HG03095 (cell line): Measurements from ENCODE around the gene STON1.
"Not testable (repeated sequence)": the region's sequence is repeated elsewhere in the genome, so short reads cannot be mapped to it uniquely, and the experiment has no call there.

ENCODE experiments used
- ATAC-seq: cut with Tn5 transposase; IDR thresholded peaks from one replicate; pipeline ENCODE4 v1.9.1; 2021; ENCODE audit warnings: moderate library complexity; ENCODE audit not compliant: unreplicated experiment

Gene STON1, protein sequence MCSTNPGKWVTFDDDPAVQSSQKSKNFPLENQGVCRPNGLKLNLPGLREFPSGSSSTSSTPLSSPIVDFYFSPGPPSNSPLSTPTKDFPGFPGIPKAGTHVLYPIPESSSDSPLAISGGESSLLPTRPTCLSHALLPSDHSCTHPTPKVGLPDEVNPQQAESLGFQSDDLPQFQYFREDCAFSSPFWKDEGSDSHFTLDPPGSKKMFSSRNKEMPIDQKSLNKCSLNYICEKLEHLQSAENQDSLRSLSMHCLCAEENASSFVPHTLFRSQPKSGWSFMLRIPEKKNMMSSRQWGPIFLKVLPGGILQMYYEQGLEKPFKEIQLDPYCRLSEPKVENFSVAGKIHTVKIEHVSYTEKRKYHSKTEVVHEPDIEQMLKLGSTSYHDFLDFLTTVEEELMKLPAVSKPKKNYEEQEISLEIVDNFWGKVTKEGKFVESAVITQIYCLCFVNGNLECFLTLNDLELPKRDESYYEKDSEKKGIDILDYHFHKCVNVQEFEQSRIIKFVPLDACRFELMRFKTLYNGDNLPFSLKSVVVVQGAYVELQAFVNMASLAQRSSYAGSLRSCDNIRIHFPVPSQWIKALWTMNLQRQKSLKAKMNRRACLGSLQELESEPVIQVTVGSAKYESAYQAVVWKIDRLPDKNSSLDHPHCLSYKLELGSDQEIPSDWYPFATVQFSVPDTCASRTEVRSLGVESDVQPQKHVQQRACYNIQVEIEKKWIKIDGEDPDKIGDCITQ

DNA sequence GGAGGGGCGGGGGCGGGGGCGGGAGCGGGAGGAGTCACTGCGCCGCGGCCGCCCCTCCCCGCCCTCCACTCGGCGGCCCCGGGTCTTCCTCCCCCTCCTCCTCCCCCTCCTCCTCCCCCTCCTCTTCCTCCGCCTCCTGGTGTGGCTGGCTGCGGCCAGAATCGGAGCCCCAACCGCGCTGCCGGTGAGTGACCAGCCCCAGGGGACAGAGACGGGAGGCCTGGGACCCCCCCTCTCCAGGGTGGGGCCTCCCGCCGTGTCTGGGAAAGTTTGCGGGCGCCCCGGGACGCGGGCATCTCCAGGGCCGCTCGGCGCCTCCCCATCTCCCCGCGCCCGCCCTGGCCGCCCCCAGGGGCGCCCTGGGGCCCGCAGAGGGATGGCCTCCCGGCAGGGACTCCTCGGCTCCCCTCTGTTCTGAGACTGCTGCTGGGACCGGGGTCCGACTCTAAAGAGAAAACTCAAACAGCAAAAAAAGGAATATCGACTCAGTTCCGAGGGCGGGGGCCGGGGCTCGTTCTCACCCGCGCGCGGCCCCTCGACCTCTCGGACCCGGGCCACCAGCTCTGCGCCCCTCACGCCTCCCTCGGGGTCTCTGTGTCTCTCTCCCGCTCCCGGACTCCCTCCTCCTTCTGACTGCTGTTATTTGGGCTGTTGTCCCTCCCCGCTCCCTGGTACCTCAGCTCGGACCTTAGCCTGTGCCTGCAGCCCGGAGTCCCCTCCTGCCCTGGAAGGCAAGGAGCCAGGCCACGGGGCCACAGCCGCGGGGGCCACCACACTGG, at the start of gene STON1:
STON1 (plus strand) TSS at position 122 of the 779 bp plus-strand sequence. CDS start 50,480 bp downstream, outside the sequence.
- ATAC-seq: no peak

DNA sequence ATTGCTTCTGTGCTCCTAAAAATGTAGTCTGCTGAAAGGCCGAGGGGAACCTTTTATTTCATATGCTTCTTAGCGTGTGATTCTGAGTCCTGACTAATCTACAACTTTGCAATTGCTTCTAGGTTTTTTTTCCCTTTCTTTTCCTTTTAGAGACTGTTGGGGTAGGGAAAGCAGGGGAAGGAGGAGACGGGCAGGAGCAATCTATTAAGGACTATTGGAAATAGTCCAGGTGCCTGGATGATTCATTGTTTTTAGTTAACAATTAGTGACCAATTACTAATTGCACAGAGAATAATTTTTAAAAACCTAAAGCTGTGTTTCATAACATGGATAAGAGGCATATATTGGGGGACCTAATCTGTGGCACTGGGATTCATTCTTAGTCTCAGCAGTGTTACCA, 49.4 kb upstream of the STON1 start:
- no peak for ATAC-seq

DNA sequence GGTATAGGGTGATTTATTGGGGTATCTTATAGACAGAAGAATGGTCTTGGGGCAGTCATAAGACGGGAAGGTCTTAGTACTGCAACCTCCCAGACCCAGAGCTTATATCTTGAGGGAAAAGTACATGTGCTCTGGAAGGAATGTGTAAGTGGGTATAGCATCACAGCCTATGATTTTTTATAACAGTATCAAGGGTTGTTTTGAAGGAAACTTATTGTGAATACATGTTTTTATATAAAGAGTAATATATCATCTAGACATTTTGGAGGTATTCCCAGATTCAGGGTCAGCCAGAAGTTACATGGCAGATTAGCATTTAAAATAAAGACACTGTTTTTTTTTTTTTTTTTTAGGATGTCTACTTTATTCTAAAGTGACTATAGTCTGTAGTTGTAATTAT, 47.6 kb upstream of the STON1 start:
- ATAC-seq: no peak

DNA sequence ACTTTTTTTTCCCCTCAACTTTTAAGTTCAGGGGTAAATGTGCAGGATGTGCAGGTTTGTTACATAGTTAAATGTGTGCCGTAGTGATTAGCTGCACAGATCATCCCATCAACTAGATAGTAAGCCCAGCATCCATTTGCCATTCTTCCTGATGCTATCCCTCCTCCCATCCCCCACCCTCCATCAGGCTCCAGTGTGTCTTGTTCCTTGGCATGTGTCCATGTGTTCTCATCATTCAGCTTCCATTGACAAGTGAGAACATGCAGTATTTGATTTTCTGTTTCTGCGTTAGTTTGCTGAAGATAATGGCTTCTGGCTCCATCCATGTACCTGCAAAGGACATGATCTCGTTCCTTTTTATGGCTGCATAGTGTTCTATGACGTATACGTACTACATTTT, 47.2 kb upstream of the STON1 start:
- no peak for ATAC-seq

DNA sequence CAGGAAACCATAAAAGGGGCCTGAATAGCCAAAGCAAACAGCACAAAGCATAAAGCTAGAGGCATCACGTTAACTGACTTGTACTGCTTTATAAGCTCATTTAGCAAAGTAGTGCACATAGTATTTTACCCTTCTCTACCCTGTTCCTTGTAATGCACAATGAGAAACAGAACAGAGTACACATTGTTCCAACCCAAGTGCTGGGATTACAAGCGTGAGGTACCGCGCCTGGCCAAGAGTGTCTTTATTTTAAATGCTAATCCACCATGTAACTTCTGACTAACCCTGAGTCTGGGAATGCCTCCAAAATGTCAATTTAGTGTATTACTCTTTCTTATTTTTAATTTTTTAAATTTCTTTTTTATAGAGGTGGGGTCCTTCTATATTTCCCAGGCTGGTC, 46.4 kb upstream of the STON1 start:
- ATAC-seq: no peak

DNA sequence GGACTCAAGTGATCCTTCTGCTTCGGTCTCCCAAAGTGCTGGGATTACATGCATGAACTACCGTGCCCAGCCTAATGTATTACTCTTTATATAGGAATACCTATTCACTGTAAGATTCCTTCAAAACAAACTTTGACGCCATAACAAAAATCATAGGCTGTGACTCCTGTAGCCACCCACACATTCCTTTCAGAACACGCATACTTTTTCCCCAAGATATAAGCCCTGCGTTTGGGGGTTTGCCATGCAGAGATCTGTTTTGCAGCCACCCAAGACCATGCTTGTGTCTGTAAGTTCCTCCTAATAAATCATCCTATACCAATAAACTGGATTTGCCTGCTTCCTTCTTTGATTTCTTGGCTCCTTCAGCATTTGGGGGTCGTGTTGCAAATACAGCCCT, 46.0 kb upstream of the STON1 start:
- ATAC-seq: no peak

DNA sequence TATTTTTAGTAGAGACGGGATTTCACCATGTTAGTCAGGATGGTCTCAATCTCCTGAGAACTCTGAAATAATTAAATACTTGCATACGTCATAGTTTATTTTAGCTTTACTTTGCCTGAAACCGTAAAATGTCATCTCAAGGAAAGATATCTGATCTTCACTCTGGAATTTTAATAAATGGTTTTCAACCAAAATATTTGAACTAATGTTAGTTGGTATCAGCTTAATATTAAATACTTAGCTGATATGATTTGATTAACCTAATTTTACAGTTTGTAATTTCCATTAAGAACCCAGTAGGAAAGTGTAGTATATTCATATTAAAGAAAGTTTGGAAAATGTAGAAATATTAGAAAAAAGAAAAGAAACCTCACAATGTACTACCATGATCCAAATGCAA, 41.4 kb upstream of the STON1 start:
- ATAC-seq: no peak

DNA sequence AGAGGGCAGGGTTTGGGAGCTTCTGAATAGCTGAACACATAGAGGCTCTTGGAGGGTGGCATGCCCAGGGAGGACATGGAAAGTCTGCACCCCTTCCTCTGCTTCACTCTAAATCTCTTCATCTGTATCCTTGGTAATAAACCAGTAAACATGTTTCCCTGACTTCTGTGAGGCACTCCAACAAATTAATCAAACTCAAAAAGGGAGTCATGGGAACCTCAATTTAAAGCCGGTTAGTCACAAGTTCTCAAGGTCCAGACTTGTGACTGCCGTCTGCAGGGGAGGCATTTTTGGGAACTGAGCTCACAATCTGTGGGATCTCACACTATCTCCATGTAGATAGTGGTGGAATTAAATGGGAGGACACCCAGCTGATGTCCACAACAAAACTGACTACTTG, 33.1 kb upstream of the STON1 start:
- no peak for ATAC-seq

DNA sequence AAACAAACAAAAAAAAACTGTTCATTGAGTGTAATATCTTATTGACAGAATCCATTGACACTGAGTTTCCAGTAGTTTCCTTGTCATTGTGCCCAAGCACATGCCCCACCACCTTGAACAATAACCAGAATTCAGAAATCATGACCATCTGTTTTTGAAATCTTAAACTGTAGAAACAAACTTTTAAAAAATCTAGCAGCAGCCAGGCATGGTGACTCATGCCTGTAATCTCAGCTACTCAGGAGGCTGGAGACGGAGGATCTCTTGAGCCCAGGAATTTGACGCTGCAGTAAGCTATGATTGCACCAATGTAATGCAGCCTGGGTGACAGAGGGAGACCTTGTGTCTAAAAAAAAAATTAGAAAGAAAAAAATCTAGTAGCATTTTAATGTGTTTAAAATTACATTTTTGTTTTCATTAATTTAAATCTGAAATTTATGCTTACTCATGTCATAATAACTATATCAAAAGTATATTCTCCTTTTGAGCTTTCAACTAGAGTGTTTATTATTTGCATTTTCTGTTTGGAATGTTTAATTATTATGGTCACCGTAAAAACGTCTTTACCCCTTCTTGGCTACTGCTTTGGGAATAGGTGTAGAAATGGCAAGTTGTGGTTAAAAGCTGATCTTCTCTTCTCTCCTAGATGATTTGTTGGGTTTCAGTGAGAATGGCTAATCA, 25.2 kb upstream of the STON1 start:
- no peak for ATAC-seq

DNA sequence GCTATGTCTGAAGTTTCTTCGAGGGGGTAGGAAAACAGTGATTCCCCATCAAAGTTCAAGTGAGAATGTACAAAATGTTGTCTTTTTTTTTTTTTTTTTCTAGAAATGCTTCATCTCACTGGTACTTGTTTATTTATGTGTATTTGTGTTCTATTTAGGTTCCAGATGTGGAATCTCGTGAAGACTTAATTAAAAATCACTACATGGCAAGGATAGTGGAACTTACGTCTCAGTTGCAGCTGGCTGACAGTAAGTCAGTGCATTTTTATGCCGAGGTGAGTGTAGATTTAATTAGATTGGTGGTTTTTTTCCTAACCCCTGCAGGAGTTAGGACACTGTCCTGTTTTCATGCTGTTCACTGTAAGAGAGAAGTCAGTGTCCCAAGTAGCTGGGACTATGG, 22.8 kb upstream of the STON1 start:
- ATAC-seq: no peak

DNA sequence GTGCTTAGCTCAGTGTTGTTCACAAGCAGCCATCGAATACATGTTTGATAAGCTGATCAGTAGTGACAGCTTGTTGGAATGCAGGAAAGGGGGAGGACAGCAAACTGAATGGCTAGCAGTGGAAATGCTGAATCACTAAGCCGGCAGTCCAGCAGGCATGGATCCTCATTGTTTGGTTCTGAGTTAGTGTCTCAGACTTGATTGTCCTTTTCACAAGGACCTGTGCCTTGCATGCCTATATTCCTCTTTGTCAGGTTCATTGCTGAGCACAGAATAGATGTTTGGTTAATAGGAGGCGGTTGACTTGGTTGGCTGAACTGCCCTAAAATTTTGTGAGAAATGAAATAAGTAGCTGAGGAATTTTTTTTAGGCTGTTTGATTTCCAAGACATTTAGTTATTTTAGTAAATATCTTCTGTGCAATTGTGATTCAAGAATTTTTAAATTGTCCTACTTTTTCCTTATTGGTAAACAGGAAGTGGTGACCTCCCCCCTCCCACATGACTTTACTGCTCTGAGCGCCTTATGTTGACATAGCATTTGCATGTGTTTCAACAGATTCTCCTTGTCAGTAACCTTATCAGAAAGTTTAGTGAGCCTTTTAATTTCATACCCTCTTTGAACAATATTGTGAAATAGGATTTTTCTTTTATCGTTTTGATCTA, 21.4 kb upstream of the STON1 start:
- no peak for ATAC-seq

DNA sequence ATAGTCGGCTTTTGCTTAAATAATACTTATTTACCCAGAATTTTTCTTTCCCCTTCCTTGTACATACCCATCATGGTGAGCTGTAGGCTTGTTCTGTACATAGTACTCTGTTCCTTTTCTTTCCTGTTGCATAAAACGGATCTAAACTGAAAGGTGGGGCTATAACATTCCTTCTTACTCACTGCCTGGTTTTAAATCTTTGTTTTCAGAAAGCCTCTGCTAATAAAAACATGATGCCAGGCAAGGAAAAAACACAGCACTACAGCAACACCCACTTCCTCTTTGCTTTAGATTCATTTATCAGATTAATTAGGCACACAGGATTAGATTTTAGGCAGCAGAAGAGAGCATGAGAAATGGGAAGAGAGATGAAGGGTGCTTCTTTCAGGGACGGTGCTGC, 19.6 kb upstream of the STON1 start:
- no peak for ATAC-seq

DNA sequence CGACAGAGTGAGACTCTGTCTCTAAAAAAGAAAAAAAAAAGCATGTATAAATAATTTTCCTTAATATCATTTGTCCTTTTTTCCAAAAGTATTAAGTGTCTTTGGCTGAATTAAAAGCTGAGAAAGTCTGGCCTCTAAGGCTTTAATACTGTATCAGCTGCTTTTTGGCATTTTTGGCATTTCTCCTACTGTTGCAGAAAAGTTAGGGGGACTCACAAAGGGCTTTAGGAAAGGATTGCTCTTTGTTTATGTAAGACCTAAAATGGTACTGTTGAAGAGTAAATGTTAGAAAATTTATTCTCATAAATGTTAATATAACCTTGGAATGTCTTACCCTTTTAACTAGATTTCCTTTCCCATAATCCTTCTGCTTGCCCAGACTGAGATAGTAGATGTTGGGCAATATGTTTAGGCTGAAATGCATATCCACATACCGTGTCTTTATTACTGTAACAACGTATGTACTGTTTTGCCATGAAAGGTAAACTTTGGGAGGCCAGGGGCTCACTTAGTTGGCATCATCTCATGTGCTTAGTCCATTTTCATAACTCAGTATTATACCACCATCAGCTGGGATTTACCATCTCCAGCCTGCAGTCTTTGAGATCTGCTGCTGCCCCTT, 18.0 kb upstream of the STON1 start:
- ATAC-seq: no peak

DNA sequence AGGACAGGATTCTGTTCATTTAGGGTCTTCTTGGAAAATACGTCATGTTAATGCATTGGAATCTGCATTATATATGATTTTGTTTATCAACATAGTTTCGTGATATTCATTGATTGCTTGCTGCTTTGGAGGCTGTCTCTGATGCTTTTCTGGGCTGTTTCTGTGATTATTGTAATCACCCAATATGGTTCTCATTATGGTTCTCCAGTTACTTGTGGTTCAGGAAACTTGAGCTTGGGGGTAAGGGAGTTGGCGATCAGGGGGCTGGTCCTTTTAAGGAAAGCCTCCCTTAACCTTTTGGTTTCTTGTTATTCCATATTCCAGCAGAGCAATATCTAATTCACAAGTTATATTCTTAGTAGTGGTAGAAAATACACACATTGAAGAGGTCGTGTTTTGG, 17.4 kb upstream of the STON1 start:
- ATAC-seq: no peak

DNA sequence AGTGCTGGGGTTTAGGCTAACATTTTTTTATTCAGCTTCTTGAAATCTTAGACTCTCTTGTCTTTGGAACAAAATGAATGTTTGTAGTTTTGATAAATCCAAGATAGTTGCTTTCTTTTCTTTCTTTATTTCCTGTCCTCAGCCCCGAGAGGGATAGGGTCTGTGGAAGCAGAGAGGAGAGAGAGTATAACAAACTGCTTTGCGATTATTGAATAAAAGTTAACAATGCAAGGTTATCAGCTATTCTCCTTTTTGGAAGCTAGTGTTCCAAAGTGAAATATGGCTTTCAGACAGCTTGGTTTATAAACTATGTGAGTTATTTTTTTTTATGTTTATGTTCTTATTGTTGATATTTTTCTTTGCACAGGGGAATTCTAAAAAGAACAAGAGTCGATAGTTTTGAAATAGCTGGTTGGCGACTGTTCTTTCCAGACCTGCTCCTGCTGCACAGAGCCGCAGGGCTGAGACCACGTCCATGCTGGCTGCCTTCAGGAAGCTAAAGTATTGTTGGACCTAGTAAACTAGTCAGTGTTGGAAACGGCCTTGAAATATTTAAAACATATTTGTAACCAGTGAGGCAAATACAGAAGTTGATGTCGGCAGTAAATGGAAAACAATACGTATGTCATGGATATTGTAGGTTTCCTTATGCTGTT, 15.5 kb upstream of the STON1 start:
- ATAC-seq: no peak

DNA sequence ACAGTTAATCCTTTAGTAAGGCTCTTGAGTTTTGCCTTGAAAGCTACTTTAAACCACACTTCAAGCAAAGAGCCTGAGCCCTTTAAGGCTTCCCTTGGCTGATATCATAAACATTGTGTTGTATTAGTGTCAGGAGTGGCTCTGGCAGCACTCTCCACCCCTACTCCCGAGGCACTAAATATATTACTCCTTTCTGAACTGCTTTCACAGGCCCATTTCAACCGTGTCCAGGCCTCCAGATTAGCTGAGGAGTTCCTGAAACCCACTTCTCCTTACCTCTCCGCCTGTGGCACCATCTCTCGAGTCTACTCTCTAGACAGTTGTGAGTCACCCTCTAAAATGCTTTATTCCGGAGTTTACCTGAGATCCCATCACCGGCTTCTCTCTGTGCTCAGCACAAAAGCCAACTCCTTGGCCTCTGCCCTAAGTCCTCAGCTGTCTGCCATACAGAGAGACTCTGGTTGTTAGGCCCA, 14.4 kb upstream of the STON1 start:
- no peak for ATAC-seq

DNA sequence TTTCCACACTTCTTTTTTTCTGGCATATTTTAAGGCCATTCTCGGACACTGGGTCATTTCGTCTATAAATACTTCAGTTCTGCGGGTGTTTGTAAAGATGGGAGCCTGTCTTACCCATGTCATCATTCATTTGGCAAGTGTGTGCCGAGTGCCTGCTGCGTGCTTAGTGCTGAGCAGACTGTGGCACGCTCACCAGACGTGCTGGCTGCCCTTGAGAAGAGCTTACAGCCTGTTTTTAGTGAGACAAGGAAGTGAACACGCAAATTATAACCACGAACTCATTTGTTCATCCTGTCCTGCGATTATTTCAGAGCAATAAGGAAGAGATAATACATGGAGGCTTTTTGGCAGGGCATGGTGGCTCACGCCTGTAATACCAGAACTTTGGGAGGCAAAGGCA, 10.4 kb upstream of the STON1 start:
- ATAC-seq: no peak

DNA sequence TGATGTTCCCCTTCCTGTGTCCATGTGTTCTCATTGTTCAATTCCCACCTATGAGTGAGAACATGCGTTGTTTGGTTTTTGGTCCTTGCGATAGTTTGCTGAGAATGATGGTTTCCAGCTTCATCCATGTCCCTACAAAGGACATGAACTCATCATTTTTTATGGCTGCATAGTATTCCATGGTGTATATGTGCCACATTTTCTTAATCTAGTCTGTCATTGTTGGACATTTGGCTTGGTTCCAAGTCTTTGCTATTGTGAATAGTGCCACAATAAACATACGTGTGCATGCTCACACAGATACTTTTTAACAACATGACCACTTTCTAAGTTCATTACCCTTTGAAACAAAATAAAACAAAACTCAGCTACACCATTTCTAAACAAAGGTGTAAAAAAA, 5.2 kb upstream of the STON1 start:
- not testable (repeated sequence) for ATAC-seq

DNA sequence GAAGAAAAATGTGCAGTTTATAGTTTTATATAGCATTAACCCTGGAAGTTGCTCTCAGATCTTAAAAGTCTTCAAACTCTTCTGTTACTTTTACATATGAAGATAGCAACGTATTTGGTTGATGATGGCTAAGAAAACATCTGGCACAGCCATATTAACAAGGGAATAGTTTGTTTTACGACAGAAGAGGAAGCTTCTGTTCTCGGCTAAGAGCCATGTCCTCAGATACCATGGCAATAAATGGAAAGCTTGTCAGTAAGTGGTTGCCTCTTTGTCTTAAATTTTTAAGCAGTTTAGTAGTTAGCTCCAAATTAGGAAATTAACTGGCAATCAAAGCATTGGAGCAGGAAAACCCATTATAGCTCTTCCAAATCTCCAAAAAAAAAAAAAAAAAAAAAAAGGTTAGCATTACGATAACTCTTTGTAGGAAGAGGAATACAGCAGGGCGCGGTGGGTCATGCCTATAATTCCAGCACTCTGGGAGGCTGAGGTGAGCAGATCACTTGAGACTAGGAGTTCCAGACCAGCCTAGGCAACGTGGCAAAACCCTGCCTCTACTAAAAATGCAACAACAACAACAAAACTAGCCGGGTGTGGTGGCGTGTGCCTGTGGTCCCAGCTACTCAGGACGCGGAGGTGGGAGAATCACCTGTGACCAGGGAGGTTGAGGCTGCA, 4.5 kb upstream of the STON1 start:
- ATAC-seq: no peak
